EH (cell line): ENCODE results near the gene TMEM161A.
"Not testable (repeated sequence)": the region's sequence is repeated elsewhere in the genome, so short reads cannot be mapped to it uniquely, and the experiment has no call there.

Experiments
- DNase-seq: peaks from one replicate; pipeline ENCODE4 v3.0.0-alpha.2; 2015; ENCODE audit warnings: low read depth

TMEM161A gene

DNA sequence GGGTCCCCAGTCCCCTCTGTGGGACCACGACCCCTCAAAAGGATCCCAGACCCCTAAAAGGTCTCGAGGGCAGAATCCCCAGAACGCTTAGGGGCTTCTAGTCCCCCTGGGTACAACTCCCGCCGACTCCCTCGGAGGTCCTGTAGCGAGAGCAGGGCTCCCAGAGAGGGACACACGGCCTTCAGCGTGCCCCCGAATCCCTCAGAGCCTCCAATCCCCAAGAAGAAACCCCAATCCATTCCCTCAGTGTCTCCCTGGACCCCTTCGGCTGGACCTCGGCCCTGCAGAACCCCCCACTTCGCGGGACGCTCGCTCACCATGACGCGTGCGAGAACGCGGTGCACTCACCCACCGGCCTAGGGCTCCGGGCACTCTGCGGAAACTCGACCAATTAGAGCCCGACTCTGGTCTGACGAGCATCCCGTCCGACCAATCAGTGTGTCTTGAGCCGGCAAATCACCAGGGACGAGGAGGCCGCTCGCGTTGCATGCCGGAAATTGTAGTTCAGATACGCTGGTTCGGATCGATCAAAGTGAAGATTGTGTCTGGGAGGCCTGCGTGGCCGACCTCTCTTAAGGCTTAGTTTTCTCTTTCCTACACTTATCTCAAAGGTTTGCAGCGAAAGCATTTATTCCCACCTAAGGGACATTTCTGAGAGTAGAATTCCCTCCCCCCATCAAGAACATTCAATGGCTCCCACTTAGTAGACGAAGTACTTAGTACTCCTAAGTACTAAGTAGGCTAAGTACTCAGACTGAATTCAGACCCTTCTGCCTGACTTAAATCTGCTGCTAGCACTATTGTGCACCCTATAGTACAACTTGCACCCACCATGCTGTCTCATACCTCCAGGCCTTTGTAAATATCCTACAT lies at the start of gene TMEM161A:
TSS of gene TMEM161A (minus strand) at position 370 of the 873 bp plus-strand sequence. CDS start at position 320, 50 bp downstream.
- peak; percentile 98 for DNase-seq

DNA sequence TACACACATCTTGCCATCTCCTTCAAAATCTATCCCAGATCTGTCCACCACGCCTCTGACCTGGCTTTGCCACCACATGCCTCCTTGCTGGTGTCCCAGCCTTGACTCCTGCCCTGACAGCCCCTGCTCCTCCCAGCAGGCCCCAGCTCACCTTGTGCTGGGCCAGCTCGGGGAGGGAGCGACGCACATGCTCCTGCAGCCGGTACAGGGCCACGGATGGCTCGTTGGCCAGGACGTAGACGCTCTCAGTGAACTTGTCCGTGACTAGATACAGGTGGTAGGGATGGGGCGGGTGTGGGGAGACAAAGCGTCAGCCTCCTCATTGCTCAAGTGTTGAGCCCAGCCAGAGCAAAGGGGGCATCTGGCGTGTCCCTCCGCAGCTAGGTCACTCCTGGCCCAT lies 48.5 kb upstream of the TMEM161A start:
- DNase-seq: no peak

DNA sequence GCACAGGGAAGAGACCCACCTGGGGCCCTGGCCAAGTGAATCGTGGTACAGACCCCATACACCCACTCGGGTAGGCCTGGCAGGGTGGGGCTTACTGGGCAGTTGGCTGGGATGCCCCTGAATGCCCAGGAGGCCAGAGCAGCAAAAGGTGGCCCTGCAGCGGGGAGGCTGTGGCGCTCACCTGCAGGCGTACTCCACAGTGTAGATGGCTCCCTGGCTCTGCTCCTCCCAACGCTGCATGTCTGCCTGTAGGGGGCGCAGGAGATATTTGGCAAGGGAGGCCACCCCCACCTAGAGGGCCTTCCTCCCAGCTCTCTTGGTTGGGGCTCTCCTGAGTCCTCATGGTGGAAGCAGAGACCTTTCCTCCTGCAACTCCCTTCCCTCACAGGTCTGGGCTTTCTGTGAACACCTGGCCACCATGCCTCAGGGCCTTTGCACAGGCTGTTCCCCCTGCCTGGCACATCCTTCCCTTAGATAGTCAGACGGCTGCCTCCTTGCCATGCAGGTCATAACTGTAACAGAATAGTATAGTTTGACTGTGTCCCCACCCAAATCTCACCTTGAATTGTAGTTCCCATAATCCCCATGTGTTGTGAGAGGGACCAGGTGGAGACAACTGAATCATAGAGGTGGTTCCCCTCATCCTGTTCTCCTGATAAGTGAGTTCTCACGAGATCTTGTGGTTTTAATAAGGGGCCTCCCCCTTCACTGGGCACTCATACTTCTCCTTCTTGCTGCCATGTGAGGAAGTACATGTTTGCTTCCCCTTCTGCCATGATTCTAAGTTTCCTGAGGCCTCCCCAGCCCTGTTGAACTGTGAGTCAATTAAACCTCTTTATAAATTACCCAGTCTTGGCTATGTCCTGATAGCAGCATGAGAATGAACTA lies 47.8 kb upstream of the TMEM161A start:
- DNase-seq: peak; percentile 51

DNA sequence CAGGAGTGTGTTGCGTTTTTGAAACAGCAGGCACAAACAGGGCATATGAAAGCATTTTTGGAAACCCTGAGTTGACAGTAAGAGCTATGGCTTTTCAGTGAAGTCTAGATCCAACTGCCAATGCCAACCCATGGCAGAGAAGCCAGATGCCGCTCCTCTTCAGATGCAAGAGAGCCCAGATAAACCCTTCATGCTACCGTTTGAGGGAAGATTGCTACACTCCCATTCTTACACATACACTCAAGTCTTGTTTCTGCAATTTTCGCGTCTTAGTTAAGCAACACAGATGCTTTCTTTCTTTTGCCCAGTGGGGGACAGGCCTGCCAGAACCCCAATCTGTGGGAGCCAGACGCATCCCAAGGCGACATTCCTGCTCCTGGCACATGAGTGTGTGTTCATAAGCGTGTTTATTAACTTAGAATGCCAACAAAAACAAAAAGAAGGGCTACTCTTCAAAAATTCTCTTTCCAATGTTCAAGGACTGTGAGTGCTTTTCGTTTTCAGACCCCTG lies 43.3 kb upstream of the TMEM161A start:
- no peak for DNase-seq

DNA sequence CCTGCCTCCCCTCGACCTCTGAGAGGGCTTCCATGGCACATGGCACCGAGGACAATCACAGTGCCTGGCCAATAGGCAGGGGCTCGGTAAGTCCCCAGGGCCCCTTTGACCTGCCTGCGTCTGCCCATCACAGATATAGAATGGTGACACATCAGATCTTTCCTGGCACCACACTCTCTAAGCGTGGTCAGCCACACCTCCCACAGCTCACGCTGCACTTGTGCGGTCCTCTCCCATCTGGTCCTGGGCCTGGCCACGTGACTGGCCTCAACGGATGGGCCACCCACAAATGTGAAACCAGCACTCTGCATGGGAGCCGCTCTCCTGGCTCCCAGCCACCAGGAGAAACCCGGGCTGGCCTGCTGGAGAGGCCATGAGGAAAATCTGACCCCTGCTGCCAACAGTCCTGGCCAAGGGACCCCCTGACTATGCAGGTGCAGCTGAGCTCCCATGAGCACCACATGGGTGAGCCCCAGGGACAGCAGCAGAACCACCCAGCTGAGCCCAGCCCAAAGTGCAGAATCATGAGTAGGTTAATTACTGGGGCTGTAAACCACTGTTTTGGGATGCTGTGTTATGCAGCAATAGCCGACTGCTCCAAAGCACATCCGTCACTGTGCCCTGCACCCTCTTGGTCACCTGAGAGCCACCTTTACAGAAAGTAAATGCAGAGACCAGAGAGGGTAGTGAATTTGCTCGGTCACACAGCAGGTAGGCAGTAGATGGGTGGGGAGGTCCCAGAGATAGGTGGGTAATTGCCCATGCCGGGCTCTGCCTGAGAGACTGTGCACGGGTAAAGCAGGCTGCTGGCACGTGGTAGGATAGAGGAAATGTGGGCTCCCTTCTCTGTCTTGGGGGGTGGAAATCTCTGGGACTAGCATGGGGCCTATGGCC lies 41.5 kb upstream of the TMEM161A start:
- DNase-seq: no peak

DNA sequence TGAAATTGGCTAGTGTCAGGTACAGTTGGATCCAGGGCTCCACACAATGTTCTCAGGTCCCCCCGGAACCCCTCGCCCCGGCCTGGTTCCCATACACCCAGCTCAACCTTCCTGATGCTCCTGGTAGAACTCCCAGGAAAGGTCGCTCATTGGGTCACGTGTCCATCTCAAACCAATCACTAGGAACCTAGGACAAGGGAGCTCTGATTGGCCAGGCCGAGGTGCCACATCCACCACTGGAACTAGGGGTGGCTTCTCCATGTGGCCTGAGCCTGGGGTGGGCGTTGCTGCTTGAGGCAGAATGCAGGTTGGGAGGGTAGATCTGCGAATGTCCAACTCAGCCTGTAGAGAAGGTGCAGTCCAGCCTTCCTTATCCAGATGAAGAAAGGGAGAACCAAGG lies 38.7 kb upstream of the TMEM161A start:
- peak; percentile 14 for DNase-seq

DNA sequence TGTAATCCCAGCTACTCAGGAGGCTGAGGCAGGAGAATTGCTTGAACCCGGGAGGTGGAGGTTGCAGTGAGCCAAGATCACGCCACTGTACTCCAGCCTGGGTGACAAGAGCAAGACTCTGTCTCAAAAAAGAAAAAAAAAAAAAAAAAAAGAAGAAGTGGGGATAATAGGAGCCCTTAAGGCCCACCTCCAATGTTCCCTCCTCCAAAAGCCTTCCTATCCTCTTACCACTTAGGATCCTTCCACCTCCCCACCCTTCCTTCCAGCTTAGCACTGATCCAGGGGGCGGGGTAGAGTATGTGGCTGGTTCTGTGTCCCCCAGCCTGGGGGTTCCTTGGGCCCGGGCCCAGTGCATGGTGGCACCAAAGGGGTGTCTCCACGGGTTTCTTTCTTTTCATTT lies 35.0 kb upstream of the TMEM161A start:
- DNase-seq: not testable (repeated sequence)

DNA sequence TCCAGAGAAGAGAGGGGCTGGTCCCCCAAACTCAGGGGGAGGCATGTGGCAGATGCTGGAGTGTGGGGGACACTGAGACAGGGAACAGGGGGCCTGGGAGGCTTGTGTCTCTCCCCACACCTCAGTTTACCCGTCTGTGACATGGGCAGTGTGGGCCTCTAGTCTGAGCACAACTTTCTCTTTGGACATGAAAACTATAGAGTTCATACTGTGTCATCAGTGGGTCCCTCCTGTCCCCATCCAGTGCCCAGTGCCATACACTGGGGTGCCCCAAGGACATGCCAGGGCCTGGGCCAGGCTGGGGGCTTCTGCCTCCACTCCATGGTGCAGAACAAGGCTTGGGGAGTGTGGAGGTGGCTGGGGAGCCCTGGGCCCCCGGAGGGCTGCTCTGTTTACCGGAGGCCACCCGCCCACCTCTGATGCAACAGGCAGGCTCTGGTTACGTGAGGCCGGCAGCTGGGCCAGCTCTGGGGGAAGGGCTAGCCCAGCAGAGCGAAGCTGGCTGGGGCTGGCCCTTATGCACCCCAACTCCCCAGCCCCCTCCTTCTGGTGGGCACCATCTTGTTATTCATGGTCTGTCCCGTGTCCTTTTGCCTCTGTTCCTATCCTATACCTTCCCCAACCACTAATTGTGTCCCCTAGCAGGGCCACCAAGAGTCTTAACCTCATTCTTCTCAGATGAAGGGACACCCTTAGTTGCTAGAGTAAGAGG lies 33.7 kb upstream of the TMEM161A start:
- DNase-seq: peak; percentile 51

DNA sequence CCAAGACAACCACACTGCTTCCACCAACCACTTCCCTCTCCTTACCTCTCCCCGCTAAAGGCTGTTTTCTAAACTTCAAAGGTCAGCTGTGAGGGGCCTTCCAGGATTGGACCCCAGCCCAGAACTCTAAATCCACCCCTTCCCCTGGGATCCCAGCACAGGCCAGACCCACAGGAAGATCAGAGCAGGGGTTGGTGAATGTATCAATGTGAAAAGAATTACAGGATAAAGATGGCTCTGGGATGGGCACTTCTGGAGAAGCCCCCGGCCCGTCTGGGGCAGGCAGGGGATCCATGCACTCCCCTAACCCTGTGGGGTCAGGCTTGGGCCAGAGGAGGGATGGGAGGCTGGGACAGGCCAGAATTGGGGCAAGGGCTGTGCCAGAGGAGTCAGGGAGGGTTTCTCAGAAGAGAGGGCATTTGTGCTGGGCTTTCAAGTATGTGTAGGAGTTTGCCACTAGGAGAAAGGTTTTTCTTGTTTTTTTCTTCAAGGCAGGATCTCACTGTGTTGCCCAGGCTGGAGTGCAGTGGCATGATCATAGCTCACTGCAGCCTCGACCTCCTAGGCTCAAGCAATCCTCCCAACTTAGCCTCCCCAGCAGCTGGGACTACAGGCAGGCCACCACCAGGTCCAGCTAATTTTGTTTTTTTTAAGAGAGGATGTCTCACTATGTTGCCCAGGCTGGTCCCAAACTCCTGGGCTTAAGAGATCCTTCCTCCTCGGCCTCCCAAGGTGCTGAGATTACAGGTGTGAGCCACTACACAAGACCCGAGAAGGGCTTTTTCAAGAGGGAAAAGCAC lies 32.8 kb upstream of the TMEM161A start:
- no peak for DNase-seq

DNA sequence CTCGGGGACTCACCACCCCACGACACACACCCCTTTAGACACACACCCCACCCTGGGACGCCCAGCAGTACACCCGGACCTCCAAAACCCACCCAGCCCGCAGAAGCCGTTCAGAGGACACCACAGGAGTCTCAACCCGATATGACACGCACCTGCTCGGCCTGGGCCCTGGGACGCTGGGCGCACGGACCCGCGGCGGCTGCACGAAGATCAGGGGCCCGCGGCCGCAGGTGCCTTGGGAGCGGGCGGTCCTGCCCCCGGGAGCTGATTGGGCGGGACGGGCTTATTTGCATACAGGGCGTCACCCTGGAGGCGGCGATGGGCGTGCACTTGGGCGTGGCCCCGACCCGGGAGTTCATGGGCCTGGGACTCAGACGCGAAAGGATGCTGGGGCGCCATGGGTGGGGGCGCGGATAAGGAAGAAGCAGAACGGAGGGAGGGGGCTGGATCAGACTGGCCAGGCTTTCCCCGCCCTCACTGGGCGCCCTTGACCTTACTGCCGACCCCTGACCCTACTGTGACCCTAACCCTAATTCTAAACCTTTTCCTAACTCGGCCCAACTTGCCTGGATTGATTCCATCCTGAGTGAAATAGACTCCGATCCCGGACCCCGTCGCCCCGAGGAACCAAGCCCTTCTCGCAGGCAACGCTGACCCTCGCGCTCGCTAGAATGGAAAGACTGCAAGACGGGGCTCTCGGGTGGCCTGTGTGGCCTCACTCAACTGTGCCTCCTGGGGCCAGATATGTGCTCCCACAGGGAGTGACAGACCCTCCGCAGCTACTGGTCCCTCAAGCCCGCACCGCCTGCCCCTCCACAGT lies 32.0 kb upstream of the TMEM161A start, which contains the start of gene MEF2B:
TSS of gene MEF2B (minus strand) at position 211 of the 820 bp plus-strand sequence. CDS start 19,528 bp downstream, outside the sequence.
- peak; percentile 60 for DNase-seq

DNA sequence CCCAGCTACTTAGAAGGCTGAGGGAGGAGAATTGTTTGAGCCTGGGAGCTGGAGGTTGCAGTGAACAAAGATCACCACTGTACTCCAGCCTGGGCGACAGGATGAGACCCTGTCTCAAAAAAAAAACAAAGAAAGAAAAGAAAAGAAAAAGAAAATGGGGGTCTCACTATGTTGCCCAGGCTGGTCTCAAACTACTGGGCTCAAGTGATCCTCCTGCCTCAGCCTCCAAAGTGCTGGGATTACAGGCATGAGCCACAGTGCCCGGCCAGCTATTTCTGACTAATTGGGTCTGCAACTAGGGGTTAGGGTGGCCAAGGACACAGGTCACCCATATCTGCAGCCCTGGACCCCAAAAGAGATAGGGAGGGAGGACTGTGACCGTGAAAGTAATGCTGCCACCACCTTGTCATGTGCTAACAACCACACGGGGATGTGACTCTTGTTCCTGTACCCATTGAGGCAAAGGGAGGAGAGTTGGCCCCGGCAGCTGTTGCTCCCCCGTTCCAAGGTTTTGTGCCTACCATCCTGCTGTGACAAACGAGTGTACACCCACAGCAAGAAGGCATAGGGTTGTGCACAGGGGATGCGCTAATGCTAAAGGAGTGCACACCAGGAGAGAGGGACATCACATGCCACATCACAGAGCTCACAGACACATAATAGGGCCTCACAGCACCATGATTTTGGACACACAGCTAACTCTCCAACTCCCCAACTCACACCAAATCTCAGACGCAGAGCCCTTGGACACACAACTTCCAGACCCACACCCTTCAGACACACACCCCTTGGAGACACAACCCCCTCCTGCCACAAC lies 31.2 kb upstream of the TMEM161A start:
- no peak for DNase-seq

DNA sequence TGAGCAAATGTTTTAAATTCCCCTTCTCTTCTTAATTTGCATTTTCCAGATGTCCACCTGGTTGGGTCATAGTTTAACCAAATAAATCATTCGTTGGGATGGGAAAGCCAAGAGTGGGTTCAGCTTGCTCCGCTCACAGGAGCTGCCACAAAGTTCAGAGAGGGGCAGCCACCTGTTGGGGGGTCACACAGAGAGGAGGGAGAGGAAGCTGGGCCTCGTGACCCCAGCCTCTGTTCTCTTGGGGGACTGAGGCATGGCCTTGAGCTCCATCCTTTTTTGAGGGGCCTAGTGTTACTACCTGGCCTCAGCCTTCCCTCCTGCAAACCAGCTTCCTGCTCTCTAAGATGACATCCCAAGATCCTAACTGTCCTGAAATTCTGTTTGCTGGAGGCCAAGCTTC lies 29.3 kb upstream of the TMEM161A start:
- DNase-seq: no peak

DNA sequence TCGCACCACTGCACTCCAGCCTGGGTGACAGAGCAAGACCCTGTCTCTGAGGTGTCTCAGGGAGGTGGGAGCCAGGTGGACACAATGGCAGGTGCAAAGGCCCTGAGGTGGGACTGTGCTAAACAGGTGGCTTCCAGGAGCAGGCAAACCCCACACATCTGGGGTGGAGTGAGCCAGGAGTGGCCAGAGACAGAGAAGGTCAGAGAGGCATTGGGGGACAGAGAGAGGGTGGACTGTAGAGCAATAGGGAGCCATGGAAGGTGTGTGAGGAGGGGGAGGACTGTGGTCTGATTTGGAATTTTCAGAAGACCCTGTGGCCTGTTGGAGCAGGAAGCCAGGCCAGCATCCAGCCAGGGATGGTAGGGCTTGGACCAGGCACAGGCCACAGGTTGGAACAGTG lies 27.1 kb upstream of the TMEM161A start:
- no peak for DNase-seq

DNA sequence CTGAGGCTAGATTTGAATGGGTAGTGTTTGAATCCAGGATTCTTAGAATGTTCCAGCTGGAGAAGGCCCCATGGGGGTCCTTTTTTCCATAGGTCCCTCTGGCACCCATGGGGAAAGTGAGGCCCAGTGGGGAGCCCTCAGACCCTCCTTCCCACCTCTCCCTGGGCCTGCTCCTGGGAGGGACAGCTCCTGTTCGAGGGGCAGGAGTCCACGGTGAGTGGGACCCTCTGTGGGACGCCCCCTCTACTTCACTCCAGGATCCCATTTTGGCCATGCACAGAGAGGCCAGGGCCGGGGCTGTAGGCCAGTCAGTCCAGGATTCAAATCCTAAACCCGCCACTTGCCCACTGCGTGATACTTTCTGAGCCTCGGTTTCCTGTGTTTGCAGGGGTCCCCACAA lies 24.2 kb upstream of the TMEM161A start:
- DNase-seq: no peak

DNA sequence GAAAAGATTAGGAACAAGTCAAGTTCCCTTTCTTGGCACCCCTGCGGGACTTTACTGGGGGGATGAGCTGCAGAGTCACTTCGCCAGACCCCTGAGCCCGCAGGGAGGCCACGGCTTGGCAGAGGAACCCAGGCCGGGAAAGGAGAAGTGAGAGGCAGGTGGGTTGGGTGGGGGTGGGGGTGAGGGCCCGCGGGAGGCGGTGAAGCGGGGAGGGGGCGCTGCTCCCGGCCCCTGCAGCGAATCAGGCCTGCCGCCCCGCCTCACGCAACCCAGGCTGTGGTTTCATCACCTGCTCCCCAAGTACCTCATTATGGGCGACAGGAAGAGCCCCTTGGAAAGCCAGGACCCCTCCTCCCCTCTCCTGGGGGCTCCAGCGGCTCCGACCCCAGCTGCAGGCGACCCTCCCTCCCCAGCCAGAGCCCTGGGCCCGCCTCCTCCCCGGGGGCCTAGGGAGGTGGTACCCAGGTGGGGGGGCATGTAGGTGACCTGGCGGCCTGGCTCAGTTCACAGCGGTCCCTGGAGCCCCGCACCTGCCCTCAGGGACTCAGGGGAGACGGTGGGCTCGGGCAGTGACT lies 22.3 kb upstream of the TMEM161A start:
- DNase-seq: no peak

DNA sequence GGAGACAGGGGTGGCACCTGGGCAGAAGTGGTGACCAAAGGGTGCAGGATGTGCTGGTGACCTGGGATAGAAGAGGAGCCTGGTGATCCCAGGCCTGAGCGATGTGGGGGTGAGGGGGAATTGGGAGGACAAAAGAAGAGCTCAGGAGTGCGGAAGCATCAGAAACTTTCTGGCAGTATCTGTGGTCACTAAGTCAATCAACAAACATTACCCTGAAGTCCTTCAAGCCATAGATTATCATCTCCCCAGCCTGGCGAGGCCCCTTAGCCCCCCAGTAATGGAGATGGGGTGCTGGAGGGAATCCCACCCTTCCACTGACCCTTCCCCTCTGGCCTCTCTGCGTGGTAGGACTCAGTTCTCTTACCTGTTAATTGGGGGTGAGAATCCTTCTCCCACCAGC lies 21.3 kb upstream of the TMEM161A start:
- DNase-seq: no peak

DNA sequence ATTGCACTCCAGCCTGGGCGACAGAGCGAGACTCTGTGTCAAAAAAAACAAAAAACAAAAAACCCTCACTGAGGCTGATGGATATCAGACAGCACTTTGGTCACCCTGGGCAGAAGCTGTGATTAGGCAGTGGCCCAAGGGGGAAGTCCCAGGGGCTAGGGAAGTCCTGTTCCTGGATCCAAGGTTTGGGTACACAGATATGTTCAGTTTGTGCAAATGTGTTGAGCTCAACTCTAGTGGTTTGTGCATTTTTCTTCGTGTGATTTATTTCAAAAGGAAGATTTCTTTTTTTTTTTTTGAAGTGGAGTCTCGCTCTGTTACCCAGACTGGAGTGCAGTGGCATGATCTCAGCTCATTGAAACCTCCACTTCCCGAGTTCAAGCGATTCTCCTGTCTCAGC lies 19.5 kb upstream of the TMEM161A start:
- no peak for DNase-seq
